ENCODE measurements around the gene NAGPA.

DNA sequence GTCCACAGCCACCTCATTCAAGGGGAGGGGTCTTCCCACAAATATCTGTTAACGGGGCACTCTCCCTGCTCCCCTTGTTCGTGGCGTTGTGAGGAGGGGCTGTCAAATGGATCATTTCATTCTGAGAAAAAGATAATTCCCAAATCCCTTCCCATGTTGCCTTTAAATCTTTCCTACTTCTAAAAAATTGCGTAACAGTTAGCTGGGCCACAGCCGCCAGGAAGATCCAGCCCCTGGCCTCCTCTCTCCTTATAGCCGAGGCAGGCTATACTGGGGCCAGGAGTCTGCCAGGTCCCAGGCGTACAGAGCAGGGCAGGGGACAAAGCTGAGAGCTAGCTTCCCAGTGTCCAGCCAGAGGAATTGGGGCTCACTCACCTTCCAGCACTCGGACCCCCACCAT, 31.6 kb upstream of the NAGPA start:
- no peak for TF ChIP-seq CTCF (IDR thresholded peaks at IDR 0.05)
- no peak for TF ChIP-seq ZFX (IDR thresholded peaks at IDR 0.05; ENCODE audit: borderline replicate concordance)
